HL-60 (cell line): ENCODE measurements around the gene LRRC51.

Experiments used
- POLR2AphosphoS5 ChIP-seq: IDR thresholded peaks from 2 replicates; pipeline ENCODE4 v1.6.1; 2012; ENCODE audit warnings: low read depth
- TF ChIP-seq, protein P1 (sequence below): IDR thresholded peaks from one replicate; pipeline ENCODE4 v1.5.1; 2011; ENCODE audit warnings: low read length, control low read depth, inconsistent platforms; ENCODE audit not compliant: insufficient read depth

DNA sequence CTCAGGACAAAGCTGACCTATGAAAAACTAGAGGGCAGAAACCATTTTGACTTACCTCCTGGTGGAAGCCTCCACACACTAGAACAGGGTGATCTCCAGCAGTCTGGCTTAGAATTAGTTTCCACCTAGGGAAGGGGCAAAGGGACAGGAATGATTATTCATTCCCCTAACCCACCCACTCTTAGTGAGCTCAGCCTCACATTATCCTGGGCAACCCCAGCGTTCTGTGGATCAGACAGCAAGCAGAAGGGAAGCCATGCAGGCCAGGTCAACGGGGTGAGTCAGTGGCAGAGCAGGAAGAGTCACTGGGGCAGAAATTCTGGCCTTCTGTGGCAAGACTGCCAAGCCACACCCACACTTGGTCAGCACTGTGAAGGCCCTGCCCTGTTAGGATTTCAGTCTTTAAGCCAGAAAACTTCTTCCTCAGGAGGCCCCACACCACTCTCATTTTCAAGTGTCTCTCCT, 10.8 kb upstream of the LRRC51 start:
- TF ChIP-seq, protein P1, sequence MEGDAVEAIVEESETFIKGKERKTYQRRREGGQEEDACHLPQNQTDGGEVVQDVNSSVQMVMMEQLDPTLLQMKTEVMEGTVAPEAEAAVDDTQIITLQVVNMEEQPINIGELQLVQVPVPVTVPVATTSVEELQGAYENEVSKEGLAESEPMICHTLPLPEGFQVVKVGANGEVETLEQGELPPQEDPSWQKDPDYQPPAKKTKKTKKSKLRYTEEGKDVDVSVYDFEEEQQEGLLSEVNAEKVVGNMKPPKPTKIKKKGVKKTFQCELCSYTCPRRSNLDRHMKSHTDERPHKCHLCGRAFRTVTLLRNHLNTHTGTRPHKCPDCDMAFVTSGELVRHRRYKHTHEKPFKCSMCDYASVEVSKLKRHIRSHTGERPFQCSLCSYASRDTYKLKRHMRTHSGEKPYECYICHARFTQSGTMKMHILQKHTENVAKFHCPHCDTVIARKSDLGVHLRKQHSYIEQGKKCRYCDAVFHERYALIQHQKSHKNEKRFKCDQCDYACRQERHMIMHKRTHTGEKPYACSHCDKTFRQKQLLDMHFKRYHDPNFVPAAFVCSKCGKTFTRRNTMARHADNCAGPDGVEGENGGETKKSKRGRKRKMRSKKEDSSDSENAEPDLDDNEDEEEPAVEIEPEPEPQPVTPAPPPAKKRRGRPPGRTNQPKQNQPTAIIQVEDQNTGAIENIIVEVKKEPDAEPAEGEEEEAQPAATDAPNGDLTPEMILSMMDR = no peak
- 0 out of 2 replicates have a peak, but pooled peaks have one; percentile 19 for TF ChIP-seq POLR2AphosphoS5
